Activated naive CD4-positive, alpha-beta T cell treated with anti-CD3 and anti-CD28 coated beads for 36 hours (primary cell): ENCODE data around the gene DRC1. TPM values are rescaled to one million over a fixed set of nuclear protein-coding genes. Genes with fewer than 3 reads are reported as not detected.
"Not testable (repeated sequence)": the region's sequence is repeated elsewhere in the genome, so short reads cannot be mapped to it uniquely, and the experiment has no call there.

ENCODE experiments used
- CTCF ChIA-PET: fragments of 350-600 bp; sonication (Branson Sonifier 250); formaldehyde crosslinking; loops from one replicate; lab custom pipeline; 2021; ENCODE audit warnings: antibody characterized with exemption; lab: Charles Lee
- DNase-seq: peaks from one replicate; pipeline ENCODE4 v3.0.0-alpha.2; 2020
- H3K27ac Mint-ChIP-seq: one replicate; pipeline ENCODE4 v1.8.0; 2021; ENCODE audit warnings: mild to moderate bottlenecking, mixed read lengths
- H3K27me3 Mint-ChIP-seq: one replicate; pipeline ENCODE4 v1.8.0; 2021; ENCODE audit warnings: low read depth, mixed read lengths
- H3K36me3 Mint-ChIP-seq: one replicate; pipeline ENCODE4 v1.8.0; 2021; ENCODE audit warnings: low read depth, mixed read lengths
- H3K4me1 Mint-ChIP-seq: one replicate; pipeline ENCODE4 v1.8.0; 2021; ENCODE audit warnings: low read depth, mixed read lengths
- H3K4me3 Mint-ChIP-seq: one replicate; pipeline ENCODE4 v1.8.0; 2021; ENCODE audit warnings: mild to moderate bottlenecking, moderate library complexity, mixed read lengths
- H3K9me3 Mint-ChIP-seq: one replicate; pipeline ENCODE4 v1.8.0; 2021; ENCODE audit warnings: mixed read lengths
- intact Hi-C: fragments of 100-400 bp; cut with micrococcal nuclease; formaldehyde crosslinking; loops from one replicate; pipeline ENCODE4 v1.15.1; 2023
- total RNA-seq, 2 experiments: library from RNA; stranded (reverse); gene quantifications; one replicate each; pipeline ENCODE4 v1.2.3, GENCODE V29; 2021

The DRC1 gene
- total RNA-seq, 2 experiments from 2014 or later = not detected

DNA sequence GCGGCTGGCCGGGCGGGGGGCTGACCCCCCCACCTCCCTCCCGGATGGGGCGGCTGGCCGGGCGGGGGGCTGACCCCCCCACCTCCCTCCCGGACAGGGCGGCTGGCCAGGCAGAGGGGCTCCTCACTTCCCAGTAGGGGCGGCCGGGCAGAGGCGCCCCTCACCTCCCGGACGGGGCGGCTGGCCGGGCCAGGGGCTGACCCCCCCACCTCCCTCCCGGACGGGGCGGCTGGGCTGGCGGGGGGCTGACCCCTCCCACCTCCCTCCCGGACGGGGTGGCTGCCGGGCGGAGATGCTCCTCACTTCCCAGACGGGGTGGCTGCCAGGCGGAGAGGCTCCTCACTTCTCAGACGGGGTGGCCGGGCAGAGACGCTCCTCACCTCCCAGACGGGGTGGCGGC is 30.8 kb upstream of the DRC1 start:
- H3K4me3 Mint-ChIP-seq, intact Hi-C loops, H3K27ac Mint-ChIP-seq, H3K9me3 Mint-ChIP-seq, H3K4me1 Mint-ChIP-seq, CTCF ChIA-PET, DNase-seq, H3K27me3 Mint-ChIP-seq: not testable (repeated sequence)
- H3K36me3 Mint-ChIP-seq = peaks cover 33% of the 10 kb centered on the region

DNA sequence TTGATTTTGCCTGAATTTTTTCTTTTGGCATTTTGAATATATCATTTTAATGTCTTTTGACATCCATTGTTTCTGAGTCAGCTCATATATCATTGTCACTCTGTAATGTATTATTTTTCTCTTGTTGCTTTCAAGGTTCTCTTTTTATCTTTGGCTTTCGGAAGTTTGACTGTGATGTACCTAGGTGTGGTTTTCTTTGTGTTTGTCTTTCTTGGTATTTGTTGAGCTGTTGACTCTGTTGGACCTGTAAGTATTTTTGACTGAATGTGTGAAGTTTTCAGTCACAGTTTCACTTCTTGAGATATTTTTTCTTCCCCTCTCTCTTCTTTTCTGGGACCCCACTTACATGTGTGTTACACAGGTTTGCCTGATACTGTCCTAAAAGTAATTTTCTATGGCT is 24.9 kb upstream of the DRC1 start:
- H3K9me3 Mint-ChIP-seq = no peaks in the 10 kb centered on the region
- intact Hi-C loops = no loop called here
- peaks cover 5% of the 10 kb centered on the region for H3K4me1 Mint-ChIP-seq
- DNase-seq = no peak
- peaks cover 39% of the 10 kb centered on the region for H3K36me3 Mint-ChIP-seq
- CTCF ChIA-PET = no interaction called here
- no peak overlapping the region for H3K4me3 Mint-ChIP-seq
- H3K27ac Mint-ChIP-seq = no peak overlapping the region
- no peaks in the 10 kb centered on the region for H3K27me3 Mint-ChIP-seq

DNA sequence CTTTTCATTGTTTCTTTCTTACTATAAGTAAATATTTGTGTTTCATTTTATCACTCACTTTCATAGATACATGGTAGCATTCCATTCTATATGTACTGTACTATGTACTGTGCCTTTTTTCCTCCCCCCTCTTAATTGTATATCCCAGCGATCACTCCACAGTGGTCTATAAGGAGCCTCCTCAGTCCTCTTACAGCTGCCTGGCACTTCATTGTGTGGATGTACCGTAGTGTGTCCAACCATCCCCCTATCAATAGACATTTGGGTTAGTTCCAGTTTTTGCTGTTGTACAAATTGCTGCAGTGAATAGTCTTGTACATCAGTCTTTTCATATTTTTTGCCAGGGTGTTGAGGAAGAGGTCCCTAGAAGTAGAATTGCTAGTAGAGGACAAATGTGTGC is 21.4 kb upstream of the DRC1 start:
- H3K4me1 Mint-ChIP-seq = peaks cover 5% of the 10 kb centered on the region
- no peak overlapping the region for H3K4me3 Mint-ChIP-seq
- no peaks in the 10 kb centered on the region for H3K9me3 Mint-ChIP-seq
- intact Hi-C loops = no loop called here
- peaks cover 34% of the 10 kb centered on the region for H3K36me3 Mint-ChIP-seq
- CTCF ChIA-PET = no interaction called here
- no peak for DNase-seq
- no peaks in the 10 kb centered on the region for H3K27me3 Mint-ChIP-seq
- no peak overlapping the region for H3K27ac Mint-ChIP-seq

DNA sequence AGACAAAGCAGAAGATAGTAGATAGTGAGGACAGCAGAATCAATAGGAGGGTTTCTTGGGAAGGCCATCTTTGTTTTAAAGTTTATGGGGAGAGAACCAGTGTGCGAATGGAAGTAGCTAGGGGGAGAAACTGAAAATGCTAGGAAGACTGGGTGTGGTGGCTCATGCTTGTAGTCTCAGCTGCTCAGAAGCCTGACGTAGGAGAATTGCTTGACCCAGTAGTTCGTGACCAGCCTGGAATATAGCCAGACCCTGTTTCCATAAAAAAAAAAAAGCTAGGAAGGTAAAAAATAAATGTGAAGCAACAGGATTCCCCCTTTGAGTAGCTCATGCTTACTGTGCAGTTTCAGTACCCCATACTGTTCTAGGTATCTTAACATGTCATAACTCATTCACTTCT is 19.2 kb upstream of the DRC1 start:
- no peaks in the 10 kb centered on the region for H3K9me3 Mint-ChIP-seq
- DNase-seq = no peak
- intact Hi-C loops = no loop called here
- no peaks in the 10 kb centered on the region for H3K4me1 Mint-ChIP-seq
- no peak overlapping the region for H3K27ac Mint-ChIP-seq
- CTCF ChIA-PET = interaction anchor here (1.9 kb wide), 1 partner anchor 10 kb away, joined by 5 read pairs; no protein-coding TSS in a partner anchor
- H3K27me3 Mint-ChIP-seq = no peaks in the 10 kb centered on the region
- no peak overlapping the region for H3K4me3 Mint-ChIP-seq
- peaks cover 31% of the 10 kb centered on the region for H3K36me3 Mint-ChIP-seq

DNA sequence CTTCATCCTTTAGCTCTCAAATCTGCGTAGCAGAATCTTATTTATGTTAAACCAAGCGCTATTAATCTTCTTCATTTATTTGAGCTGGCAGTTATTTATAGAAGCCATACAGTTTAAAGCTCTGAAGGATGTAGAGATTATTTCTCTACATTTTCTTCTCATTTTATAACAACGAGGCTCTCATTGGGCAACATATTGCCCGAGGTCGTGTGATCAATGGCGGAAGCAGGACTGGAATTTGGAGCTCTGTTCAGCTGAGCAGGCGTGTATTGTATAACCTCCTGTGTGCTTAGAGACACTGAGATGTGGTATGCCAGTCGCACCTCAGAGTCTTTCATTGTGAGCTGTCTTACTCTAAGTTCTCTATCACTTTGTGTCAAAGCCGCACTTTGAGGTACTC is 17.5 kb upstream of the DRC1 start:
- H3K4me1 Mint-ChIP-seq = no peaks in the 10 kb centered on the region
- no peak for DNase-seq
- H3K27ac Mint-ChIP-seq = no peak overlapping the region
- CTCF ChIA-PET = interaction anchor here (1.1 kb wide), 1 partner anchor 137 kb away, joined by 3 read pairs; no protein-coding TSS in a partner anchor
- intact Hi-C loops = no loop called here
- H3K27me3 Mint-ChIP-seq = no peaks in the 10 kb centered on the region
- no peak overlapping the region for H3K4me3 Mint-ChIP-seq
- peaks cover 20% of the 10 kb centered on the region for H3K36me3 Mint-ChIP-seq
- H3K9me3 Mint-ChIP-seq = no peaks in the 10 kb centered on the region

DNA sequence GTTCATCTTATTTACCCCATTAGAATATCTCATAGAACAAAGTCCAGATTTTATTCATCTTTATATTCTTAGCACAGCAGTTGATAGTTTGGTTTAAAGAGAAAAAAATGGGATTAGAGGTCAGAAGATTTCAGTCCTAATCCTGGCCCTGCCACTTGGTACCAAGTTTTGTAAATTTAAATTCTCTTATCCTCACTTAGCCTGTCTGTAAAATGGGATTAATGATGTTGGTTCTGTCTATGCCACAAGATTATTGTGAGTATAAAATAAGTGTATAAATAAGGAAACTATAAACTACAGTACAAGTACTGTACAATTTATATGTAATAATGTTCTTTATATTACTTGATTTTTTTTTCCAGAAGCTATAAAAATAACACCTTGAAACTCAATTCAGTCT is 17.1 kb upstream of the DRC1 start:
- CTCF ChIA-PET = no interaction called here
- intact Hi-C loops = no loop called here
- Mint-ChIP-seq H3K4me3 (no peak overlapping the region), H3K9me3 (no peaks in the 10 kb centered on the region), H3K4me1 (no peaks in the 10 kb centered on the region), H3K27ac (no peak overlapping the region), H3K27me3 (no peaks in the 10 kb centered on the region), H3K36me3 (peaks cover 22% of the 10 kb centered on the region)
- no peak for DNase-seq

DNA sequence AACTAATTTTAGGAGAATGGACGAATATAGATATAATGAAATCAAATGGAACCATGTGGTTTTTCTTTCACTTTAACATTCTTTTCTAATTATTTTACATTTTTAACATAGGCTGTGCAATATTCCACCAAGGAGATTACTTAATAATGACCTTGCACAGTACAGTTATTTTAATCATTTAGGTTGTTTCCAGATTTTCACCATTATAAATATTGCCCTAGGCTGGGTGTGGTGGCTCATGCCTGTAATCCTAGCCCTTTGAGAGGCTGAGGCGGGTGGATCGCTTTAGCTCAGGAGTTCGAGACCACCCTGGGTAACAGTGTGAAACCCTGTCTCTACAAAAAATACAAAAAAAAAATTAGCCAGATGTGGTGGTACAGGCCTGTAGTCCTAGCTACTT is 14.5 kb upstream of the DRC1 start:
- Mint-ChIP-seq H3K9me3 (no peaks in the 10 kb centered on the region), H3K4me1 (no peaks in the 10 kb centered on the region), H3K4me3 (no peak overlapping the region), H3K36me3 (peaks cover 23% of the 10 kb centered on the region), H3K27ac (no peak overlapping the region), H3K27me3 (no peaks in the 10 kb centered on the region)
- intact Hi-C loops = no loop called here
- CTCF ChIA-PET = no interaction called here
- DNase-seq = no peak

DNA sequence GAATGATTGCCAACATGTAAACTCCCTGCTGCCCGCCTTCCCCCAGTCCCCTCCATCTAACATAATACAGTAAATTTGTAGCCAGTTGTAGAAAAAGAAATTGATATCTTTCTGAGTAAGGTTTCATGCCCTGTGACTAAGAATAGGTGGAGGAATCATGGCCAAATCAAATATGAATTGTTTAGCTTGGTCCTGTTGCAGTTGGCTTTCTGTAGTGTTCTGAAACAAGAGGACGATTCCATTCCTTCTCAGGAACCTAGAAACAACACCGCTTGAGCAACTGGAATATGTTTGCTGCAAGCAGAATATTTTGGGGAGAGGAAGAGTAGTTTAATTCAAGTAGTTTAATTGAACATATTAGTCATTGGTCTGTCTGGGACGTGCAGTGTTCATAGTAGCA is 7.0 kb upstream of the DRC1 start:
- H3K4me3 Mint-ChIP-seq = no peak overlapping the region
- intact Hi-C loops = loop anchor here (5.0 kb wide), 1 partner anchor 37 kb away; no protein-coding TSS in a partner anchor
- CTCF ChIA-PET = no interaction called here
- DNase-seq = no peak
- no peaks in the 10 kb centered on the region for H3K9me3 Mint-ChIP-seq
- peaks cover 19% of the 10 kb centered on the region for H3K4me1 Mint-ChIP-seq
- H3K36me3 Mint-ChIP-seq = peaks cover 14% of the 10 kb centered on the region
- H3K27me3 Mint-ChIP-seq = no peaks in the 10 kb centered on the region
- no peak overlapping the region for H3K27ac Mint-ChIP-seq

DNA sequence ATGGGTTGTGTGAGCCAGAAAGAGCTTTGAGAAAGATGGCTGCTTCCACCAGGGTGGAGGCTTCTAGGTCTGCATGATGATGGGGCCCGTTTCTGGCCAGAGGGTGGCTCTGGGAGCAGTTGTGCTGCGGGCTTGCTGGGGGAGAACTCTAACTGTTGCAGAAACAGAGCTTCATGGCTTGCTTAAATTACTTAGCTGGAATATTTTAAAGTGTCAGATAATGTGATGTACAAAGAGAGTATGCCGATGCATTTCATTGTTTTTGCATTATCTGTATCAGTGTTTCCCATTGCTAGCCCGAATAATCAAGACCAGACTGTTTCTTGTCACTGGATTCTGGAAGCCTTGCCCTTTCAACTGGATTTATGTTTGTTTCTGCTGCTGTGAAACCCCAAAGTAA is 6.3 kb upstream of the DRC1 start:
- intact Hi-C loops = no loop called here

DNA sequence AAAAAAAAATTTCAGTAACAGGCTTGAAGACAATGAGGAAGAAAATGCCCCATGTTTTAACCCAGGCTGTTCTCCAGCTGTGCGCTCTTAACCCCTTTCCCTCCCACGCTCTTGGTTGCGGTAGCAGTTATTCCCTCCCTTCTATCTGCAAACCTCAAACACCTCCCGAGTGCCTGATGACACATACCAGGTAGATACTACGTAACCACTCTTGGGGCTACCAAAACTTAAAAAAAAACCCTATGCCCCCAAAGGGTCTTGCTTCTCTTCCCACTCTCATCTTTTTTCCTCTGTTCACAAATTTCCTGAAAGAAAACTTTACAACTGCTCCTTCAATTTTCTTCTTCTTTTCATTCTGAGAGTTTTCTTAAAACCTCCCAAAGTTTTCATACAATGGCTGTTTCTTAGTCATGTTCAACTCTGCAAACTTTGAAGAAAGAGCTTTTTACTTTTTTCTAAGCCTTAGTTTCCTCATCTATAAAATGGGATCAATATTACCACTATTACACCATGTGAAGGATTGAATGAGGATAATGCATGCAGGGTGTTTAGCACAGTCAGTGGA is 4.9 kb upstream of the DRC1 start:
- Mint-ChIP-seq H3K9me3 (no peaks in the 10 kb centered on the region), H3K27me3 (no peaks in the 10 kb centered on the region), H3K4me1 (peaks cover 19% of the 10 kb centered on the region), H3K27ac (peak overlapping the region; percentile 4), H3K36me3 (peaks cover 9% of the 10 kb centered on the region), H3K4me3 (no peak overlapping the region)
- CTCF ChIA-PET = interaction anchor here (0.7 kb wide), 1 partner anchor 639 kb away, joined by 5 read pairs; no protein-coding TSS in a partner anchor
- intact Hi-C loops = loop anchor here (2.0 kb wide), 1 partner anchor 52 kb away; no protein-coding TSS in a partner anchor
- peak; percentile 69 for DNase-seq

More for the DNA sequence above, 6.3 kb upstream of the DRC1 start:
- Mint-ChIP-seq H3K9me3 (no peaks in the 10 kb centered on the region), H3K36me3 (peaks cover 9% of the 10 kb centered on the region), H3K27ac (no peak overlapping the region), H3K27me3 (no peaks in the 10 kb centered on the region), H3K4me1 (peaks cover 19% of the 10 kb centered on the region), H3K4me3 (no peak overlapping the region)
- CTCF ChIA-PET = no interaction called here
- DNase-seq = no peak

DNA sequence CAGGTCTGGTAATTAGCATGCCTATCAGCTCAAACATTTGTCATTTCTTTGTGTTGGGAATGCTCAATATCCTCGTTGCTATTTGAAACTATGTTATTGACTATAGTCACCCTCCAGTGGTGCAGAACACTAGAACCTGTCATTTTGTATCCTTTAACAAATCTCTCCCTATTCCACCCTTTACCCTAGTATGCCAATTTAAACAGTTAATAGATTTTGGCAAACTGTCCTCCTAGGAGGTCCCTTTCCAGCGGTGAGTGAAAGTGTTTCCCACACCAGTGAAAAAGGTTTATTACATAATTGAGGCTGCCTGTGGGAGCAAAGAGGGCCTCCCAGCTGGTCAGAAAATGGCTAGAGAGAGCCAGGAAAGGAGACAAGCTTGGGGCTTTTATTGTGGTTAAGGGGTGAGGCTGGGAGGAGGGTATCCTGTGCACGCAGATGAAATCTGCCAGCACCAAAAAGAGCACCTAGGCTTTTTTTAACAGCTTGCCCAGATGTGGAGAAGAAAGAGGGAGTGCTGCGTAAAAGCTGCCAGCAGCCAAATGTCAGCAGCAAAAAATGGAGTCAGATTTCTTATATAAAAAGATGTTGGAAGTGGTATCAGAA is 1.8 kb upstream of the DRC1 start:
- Mint-ChIP-seq H3K27me3 (peaks cover 5% of the 10 kb centered on the region), H3K36me3 (peaks cover 5% of the 10 kb centered on the region), H3K4me1 (peaks cover 19% of the 10 kb centered on the region), H3K4me3 (no peak overlapping the region), H3K27ac (no peak overlapping the region), H3K9me3 (no peaks in the 10 kb centered on the region)
- CTCF ChIA-PET = interaction anchor here (0.6 kb wide), 1 partner anchor 17 kb away, joined by 3 read pairs; no protein-coding TSS in a partner anchor
- intact Hi-C loops = no loop called here
- no peak for DNase-seq

DNA sequence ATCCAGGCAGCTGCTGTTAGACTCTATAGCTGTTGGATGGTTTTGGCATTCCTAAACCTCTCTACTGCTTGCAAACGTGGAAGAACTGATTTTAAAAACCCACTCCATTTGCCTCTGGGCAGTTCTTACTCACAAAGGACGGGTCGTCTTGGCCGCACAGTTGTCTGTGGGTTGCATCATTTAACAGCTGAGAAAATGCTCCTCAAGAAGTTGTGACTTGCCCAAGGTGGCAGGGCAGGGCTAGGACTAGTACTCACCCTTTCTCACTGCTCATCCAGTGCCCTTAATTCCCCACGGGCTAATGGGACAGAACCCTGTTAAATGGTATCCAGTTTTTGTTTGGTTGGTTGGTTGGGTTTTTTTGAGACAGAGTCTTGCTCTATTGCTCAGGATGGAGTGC is 997 bp upstream of the DRC1 start:
- peaks cover 5% of the 10 kb centered on the region for H3K27me3 Mint-ChIP-seq
- no peak overlapping the region for H3K27ac Mint-ChIP-seq
- H3K4me3 Mint-ChIP-seq = no peak overlapping the region
- H3K36me3 Mint-ChIP-seq = peaks cover 2% of the 10 kb centered on the region
- peaks cover 16% of the 10 kb centered on the region for H3K4me1 Mint-ChIP-seq
- intact Hi-C loops = no loop called here
- no peaks in the 10 kb centered on the region for H3K9me3 Mint-ChIP-seq
- CTCF ChIA-PET = no interaction called here
- no peak for DNase-seq

DNA sequence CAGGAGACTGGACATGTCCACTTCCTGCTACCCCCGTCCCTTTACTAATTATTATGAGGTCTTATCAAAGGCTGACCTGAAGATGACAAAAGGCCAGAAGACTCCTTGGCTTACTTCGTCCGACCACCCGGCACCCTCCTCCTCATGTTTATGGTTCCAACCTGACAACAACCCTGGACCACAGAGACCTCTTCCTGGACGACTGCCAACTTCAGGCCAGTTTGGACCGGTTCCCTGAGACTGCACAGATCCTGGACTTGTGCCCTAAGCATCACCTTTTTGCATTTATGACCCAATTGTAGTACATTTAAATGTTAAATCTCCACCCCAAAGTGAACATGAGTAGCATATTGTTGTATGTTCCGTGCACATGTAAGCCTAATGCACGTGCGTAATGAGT is 5.8 kb downstream of the DRC1 start:
- Mint-ChIP-seq H3K36me3 (no peaks in the 10 kb centered on the region), H3K27ac (no peak overlapping the region), H3K27me3 (peaks cover 10% of the 10 kb centered on the region), H3K4me3 (no peak overlapping the region), H3K4me1 (peaks cover 9% of the 10 kb centered on the region), H3K9me3 (no peaks in the 10 kb centered on the region)
- intact Hi-C loops = no loop called here
- CTCF ChIA-PET = no interaction called here
- no peak for DNase-seq
